Stimulated activated CD4-positive, alpha-beta T cell treated with anti-CD3 and anti-CD28 coated beads, Interleukin-12 subunit alpha, Interleukin-12 subunit beta, amount 100 ng/mL, for 4 hours (primary cell): ENCODE measurements around the gene ORAI2.
A peak's percentile ranks its signal among the peaks of the same experiment; 100 is the strongest.
"Not testable (repeated sequence)": the region's sequence is repeated elsewhere in the genome, so short reads cannot be mapped to it uniquely, and the experiment has no call there.

Experiments used
- DNase-seq: peaks from one replicate; pipeline ENCODE4 v3.0.0-alpha.2; 2020

Gene ORAI2

GRCh38 chr7:102471791-102472125 lies 38.4 kb downstream of the ORAI2 start:
- no peak for DNase-seq

- no peak for DNase-seq
Measured at GRCh38 chr7:102472126-102473041, 39.0 kb downstream of the ORAI2 start.

- DNase-seq, result no peak
Measured at GRCh38 chr7:102473271-102473991, 40.1 kb downstream of the ORAI2 start.

GRCh38 chr7:102474116-102474515 lies 40.7 kb downstream of the ORAI2 start:
- not testable (repeated sequence) for DNase-seq

GRCh38 chr7:102474736-102475435 lies 41.5 kb downstream of the ORAI2 start:
- not testable (repeated sequence) for DNase-seq

- DNase-seq, result peak; percentile 83
Measured at GRCh38 chr7:102478314-102479208, 45.2 kb downstream of the ORAI2 start, which contains the start of gene POLR2J. TSS of gene POLR2J (minus strand) at chr7:102478922. CDS start at chr7:102478860, 62 bp downstream.

GRCh38 chr7:102479209-102479584 lies 45.8 kb downstream of the ORAI2 start:
- not testable (repeated sequence) for DNase-seq

GRCh38 chr7:102479982-102480637 lies 46.7 kb downstream of the ORAI2 start:
- not testable (repeated sequence) for DNase-seq

GRCh38 chr7:102481962-102482361 lies 48.6 kb downstream of the ORAI2 start:
- not testable (repeated sequence) for DNase-seq

- DNase-seq, result not testable (repeated sequence)
Measured at GRCh38 chr7:102484317-102484716, 50.9 kb downstream of the ORAI2 start.

- peak; percentile 48 for DNase-seq
Measured at GRCh38 chr7:102490529-102491075, 57.2 kb downstream of the ORAI2 start.

- DNase-seq, result not testable (repeated sequence)
Measured at GRCh38 chr7:102493220-102493935, 60.0 kb downstream of the ORAI2 start.

GRCh38 chr7:102494026-102494425 lies 60.7 kb downstream of the ORAI2 start:
- not testable (repeated sequence) for DNase-seq

GRCh38 chr7:102494473-102495149 lies 61.2 kb downstream of the ORAI2 start:
- DNase-seq, result not testable (repeated sequence)

GRCh38 chr7:102496861-102497260 lies 63.5 kb downstream of the ORAI2 start:
- not testable (repeated sequence) for DNase-seq

GRCh38 chr7:102497308-102497707 lies 63.9 kb downstream of the ORAI2 start:
- not testable (repeated sequence) for DNase-seq

GRCh38 chr7:102498321-102498720 lies 64.9 kb downstream of the ORAI2 start:
- not testable (repeated sequence) for DNase-seq

- not testable (repeated sequence) for DNase-seq
Measured at GRCh38 chr7:102503141-102503540, 69.8 kb downstream of the ORAI2 start.

- not testable (repeated sequence) for DNase-seq
Measured at GRCh38 chr7:102505298-102506185, 72.2 kb downstream of the ORAI2 start.
